ENCODE measurements around the gene PLEKHH2.

Gene PLEKHH2

GRCh38 chr2:43605079-43605655 is 31.9 kb upstream of the PLEKHH2 start:
- Histone ChIP-seq H4K20me1 (ENCODE audit: insufficient read depth, low read length) (no peaks in the 10 kb centered on the region), H3K27ac (ENCODE audit: low read length) (no peak overlapping the region), H3K4me1 (ENCODE audit: insufficient read depth, low read length) (no peaks in the 10 kb centered on the region), H3K36me3 (ENCODE audit: insufficient read depth, low read length) (no peaks in the 10 kb centered on the region), H2AFZ (ENCODE audit: low read depth, low read length) (no peak overlapping the region), H3K79me2 (ENCODE audit: insufficient read depth, low read length) (no peaks in the 10 kb centered on the region), H3K27me3 (ENCODE audit: insufficient read depth, low read length, poor library complexity) (no peaks in the 10 kb centered on the region), H3K4me2 (ENCODE audit: insufficient read depth, low read length) (no peak overlapping the region), H3K9me3 (ENCODE audit: insufficient read depth, low read length, severe bottlenecking) (no peaks in the 10 kb centered on the region), H3K4me3 (ENCODE audit: low read depth in 1 of 2, low read length in 2 of 2) (no peak overlapping the region), H3K9ac (ENCODE audit: low read depth, low read length) (no peak overlapping the region)
- DNase-seq, result peak; percentile 34
- no peak for TF ChIP-seq EZH2 (IDR thresholded peaks at IDR 0.05; ENCODE audit: borderline replicate concordance, low read depth, low read length, severe bottlenecking)
- TF ChIP-seq, protein P1, sequence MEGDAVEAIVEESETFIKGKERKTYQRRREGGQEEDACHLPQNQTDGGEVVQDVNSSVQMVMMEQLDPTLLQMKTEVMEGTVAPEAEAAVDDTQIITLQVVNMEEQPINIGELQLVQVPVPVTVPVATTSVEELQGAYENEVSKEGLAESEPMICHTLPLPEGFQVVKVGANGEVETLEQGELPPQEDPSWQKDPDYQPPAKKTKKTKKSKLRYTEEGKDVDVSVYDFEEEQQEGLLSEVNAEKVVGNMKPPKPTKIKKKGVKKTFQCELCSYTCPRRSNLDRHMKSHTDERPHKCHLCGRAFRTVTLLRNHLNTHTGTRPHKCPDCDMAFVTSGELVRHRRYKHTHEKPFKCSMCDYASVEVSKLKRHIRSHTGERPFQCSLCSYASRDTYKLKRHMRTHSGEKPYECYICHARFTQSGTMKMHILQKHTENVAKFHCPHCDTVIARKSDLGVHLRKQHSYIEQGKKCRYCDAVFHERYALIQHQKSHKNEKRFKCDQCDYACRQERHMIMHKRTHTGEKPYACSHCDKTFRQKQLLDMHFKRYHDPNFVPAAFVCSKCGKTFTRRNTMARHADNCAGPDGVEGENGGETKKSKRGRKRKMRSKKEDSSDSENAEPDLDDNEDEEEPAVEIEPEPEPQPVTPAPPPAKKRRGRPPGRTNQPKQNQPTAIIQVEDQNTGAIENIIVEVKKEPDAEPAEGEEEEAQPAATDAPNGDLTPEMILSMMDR (IDR thresholded peaks at IDR 0.05; ENCODE audit: borderline replicate concordance, extremely low read depth, low read length, poor library complexity, severe bottlenecking), result peak; percentile 73
- peak; percentile 85 for ATAC-seq (ENCODE audit: insufficient read depth, low read depth)

GRCh38 chr2:43605851-43606250 is 31.2 kb upstream of the PLEKHH2 start:
- Histone ChIP-seq H3K9me3 (ENCODE audit: insufficient read depth, low read length, severe bottlenecking) (no peaks in the 10 kb centered on the region), H3K9ac (ENCODE audit: low read depth, low read length) (no peak overlapping the region), H3K4me3 (ENCODE audit: low read depth in 1 of 2, low read length in 2 of 2) (no peak overlapping the region), H3K36me3 (ENCODE audit: insufficient read depth, low read length) (no peaks in the 10 kb centered on the region), H3K27me3 (ENCODE audit: insufficient read depth, low read length, poor library complexity) (no peaks in the 10 kb centered on the region), H3K79me2 (ENCODE audit: insufficient read depth, low read length) (no peaks in the 10 kb centered on the region), H2AFZ (ENCODE audit: low read depth, low read length) (no peak overlapping the region), H4K20me1 (ENCODE audit: insufficient read depth, low read length) (no peaks in the 10 kb centered on the region), H3K4me2 (ENCODE audit: insufficient read depth, low read length) (no peak overlapping the region), H3K4me1 (ENCODE audit: insufficient read depth, low read length) (no peaks in the 10 kb centered on the region), H3K27ac (ENCODE audit: low read length) (no peak overlapping the region)
- ATAC-seq (ENCODE audit: insufficient read depth, low read depth) (no peak), DNase-seq (no peak)
- no peak for TF ChIP-seq EZH2 (IDR thresholded peaks at IDR 0.05; ENCODE audit: borderline replicate concordance, low read depth, low read length, severe bottlenecking)
- TF ChIP-seq, protein P1 (IDR thresholded peaks at IDR 0.05; ENCODE audit: borderline replicate concordance, extremely low read depth, low read length, poor library complexity, severe bottlenecking), result no peak

DNA sequence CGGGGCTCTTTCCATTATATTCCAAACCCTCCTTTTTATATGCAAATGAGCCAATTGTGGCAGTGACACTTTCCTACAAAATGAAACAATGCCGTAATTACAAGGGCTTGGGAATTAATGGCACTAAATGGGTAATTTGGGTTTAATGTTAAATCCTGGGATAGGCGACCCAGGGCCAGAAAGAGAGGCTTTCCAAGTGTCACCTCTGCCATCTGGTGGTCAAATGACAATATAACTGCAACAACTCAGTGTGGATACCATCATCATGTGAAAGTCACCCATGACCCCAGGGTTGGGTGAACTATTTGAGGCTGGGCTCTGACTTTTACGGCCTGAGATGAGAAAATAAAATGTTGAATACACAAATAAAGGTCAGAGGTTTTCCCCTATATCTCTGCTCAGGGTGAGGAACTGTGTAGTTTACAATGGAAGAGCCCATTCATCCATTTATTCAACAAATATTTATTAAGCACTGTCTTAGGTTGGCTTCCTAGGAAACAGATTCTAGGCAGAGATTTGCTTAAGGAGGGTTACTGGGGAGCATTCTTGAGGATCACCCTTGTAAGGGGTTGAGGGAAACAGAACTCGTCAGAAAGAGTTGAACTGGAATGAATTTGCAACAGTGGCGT is 27.7 kb upstream of the PLEKHH2 start:
- no peak overlapping the region for H3K4me3 ChIP-seq (ENCODE audit: low read depth in 1 of 2, low read length in 2 of 2)
- H4K20me1 ChIP-seq (ENCODE audit: insufficient read depth, low read length), result no peaks in the 10 kb centered on the region
- no peak overlapping the region for H3K4me2 ChIP-seq (ENCODE audit: insufficient read depth, low read length)
- H2AFZ ChIP-seq (ENCODE audit: low read depth, low read length), result no peak overlapping the region
- ATAC-seq (ENCODE audit: insufficient read depth, low read depth) (peak; percentile 81), DNase-seq (peak; percentile 51)
- no peaks in the 10 kb centered on the region for H3K9me3 ChIP-seq (ENCODE audit: insufficient read depth, low read length, severe bottlenecking)
- no peaks in the 10 kb centered on the region for H3K36me3 ChIP-seq (ENCODE audit: insufficient read depth, low read length)
- no peaks in the 10 kb centered on the region for H3K4me1 ChIP-seq (ENCODE audit: insufficient read depth, low read length)
- H3K27me3 ChIP-seq (ENCODE audit: insufficient read depth, low read length, poor library complexity), result no peaks in the 10 kb centered on the region
- H3K27ac ChIP-seq (ENCODE audit: low read length), result no peak overlapping the region
- TF ChIP-seq EZH2 (IDR thresholded peaks at IDR 0.05; ENCODE audit: borderline replicate concordance, low read depth, low read length, severe bottlenecking), result no peak
- TF ChIP-seq, protein P1 (IDR thresholded peaks at IDR 0.05; ENCODE audit: borderline replicate concordance, extremely low read depth, low read length, poor library complexity, severe bottlenecking), result peak; percentile 82
- no peaks in the 10 kb centered on the region for H3K79me2 ChIP-seq (ENCODE audit: insufficient read depth, low read length)
- no peak overlapping the region for H3K9ac ChIP-seq (ENCODE audit: low read depth, low read length)

Measured in DND-41 (cell line).